Suprapubic skin (tissue), 4 donors: ENCODE measurements around the gene IGFBP3. TPM values are rescaled to one million over a fixed set of nuclear protein-coding genes. Genes with fewer than 3 reads are reported as not detected.

Experiments used
- DNase-seq, 2 donors: peaks; one replicate each; pipeline ENCODE4 v3.0.0-alpha.2; 2019; ENCODE audit warnings: low spot score in 2 of 2
- H3K27ac ChIP-seq: fragments of 200-600 bp; sonication (generic); one replicate; pipeline ENCODE4 v1.5.1; 2019
- H3K27me3 ChIP-seq: fragments of 200-600 bp; sonication (generic); one replicate; pipeline ENCODE4 v1.5.1; 2019
- H3K36me3 ChIP-seq: fragments of 200-600 bp; sonication (generic); one replicate; pipeline ENCODE4 v1.5.1; 2019
- H3K4me1 ChIP-seq: fragments of 200-600 bp; sonication (generic); one replicate; pipeline ENCODE4 v1.5.1; 2019
- H3K4me3 ChIP-seq: fragments of 200-600 bp; sonication (generic); one replicate; pipeline ENCODE4 v1.5.1; 2019; ENCODE audit warnings: mild to moderate bottlenecking
- H3K9me3 ChIP-seq: fragments of 200-600 bp; sonication (generic); one replicate; pipeline ENCODE4 v1.5.1; 2019
- CTCF ChIP-seq, 2 donors: fragments of 200-600 bp in 1 of 2; fragments of 450-650 bp in 1 of 2; sonication (generic) in 1 of 2; IDR thresholded peaks; one replicate each; pipeline ENCODE4 v1.5.1; 2016 to 2019; ENCODE audit warnings: antibody characterized with exemption in 2 of 2, mild to moderate bottlenecking in 1 of 2, moderate library complexity in 1 of 2
- EP300 ChIP-seq: sonication (generic); formaldehyde crosslinking; IDR thresholded peaks from one replicate; pipeline ENCODE4 v1.6.1; 2017; ENCODE audit warnings: antibody characterized with exemption
- POLR2A ChIP-seq, 2 donors: fragments of 450-650 bp; IDR thresholded peaks; one replicate each; pipeline ENCODE4 v1.6.1; 2017; ENCODE audit warnings: antibody characterized with exemption in 2 of 2, mild to moderate bottlenecking in 2 of 2, moderate library complexity in 2 of 2
- POLR2AphosphoS5 ChIP-seq, 3 donors: sonication (generic); formaldehyde crosslinking; IDR thresholded peaks; one replicate each; pipeline ENCODE4 v1.6.1; 2017; ENCODE audit warnings: antibody characterized with exemption in 3 of 3
- whole genome bisulfite sequencing: methylation state at CpG from one replicate; pipeline ENCODE4 v1.1.5; 2018; 5-methylcytosine and 5-hydroxymethylcytosine counted together
- total RNA-seq, 4 donors: library from RNA; depleted of rRNA; stranded (reverse); fragments of >200 nt; gene quantifications; one replicate each; pipeline ENCODE4 v1.1.0, GENCODE V29; 2016

IGFBP3 gene
- total RNA-seq, 4 donors from 2014 or later = 120 to 519 (median 223) TPM

- Histone ChIP-seq H3K36me3 (no peaks in the 10 kb centered on the region), H3K4me3 (no peak within 1 kb of the TSS), H3K9me3 (peaks cover under 1% of the 10 kb centered on the region), H3K27ac (no peak within 1 kb of the TSS), H3K4me1 (no peaks in the 10 kb centered on the region), H3K27me3 (no peaks in the 10 kb centered on the region)
- 94% methylated on average over 4 of the region's 7 CpGs for WGBS
- no peak for TF ChIP-seq CTCF (IDR thresholded peaks at IDR 0.05)
- no peak for TF ChIP-seq POLR2AphosphoS5 (IDR thresholded peaks at IDR 0.05)
- TF ChIP-seq EP300 = no peak
- no peak for TF ChIP-seq POLR2A (IDR thresholded peaks at IDR 0.05)
- no peak for DNase-seq
These were observed 48.1 kb downstream of the IGFBP3 start, which contains the start of gene CCDC201 for GRCh38 chr7:45873035-45873354. TSS of gene CCDC201 (minus strand) at chr7:45873082. CDS start at chr7:45873007, 75 bp downstream.

GRCh38 chr7:45872116-45873034, 48.7 kb downstream of the IGFBP3 start:
- no peak overlapping the region for H3K4me3 ChIP-seq
- TF ChIP-seq EP300 (no peak), POLR2AphosphoS5 (IDR thresholded peaks at IDR 0.05) (no peak), CTCF (IDR thresholded peaks at IDR 0.05) (peak in 1 of 2 donors; percentile 10), POLR2A (IDR thresholded peaks at IDR 0.05) (no peak)
- no peaks in the 10 kb centered on the region for H3K4me1 ChIP-seq
- no peaks in the 10 kb centered on the region for H3K36me3 ChIP-seq
- 74% methylated on average over 5 of the region's 10 CpGs for WGBS
- no peaks in the 10 kb centered on the region for H3K27me3 ChIP-seq
- DNase-seq = no peak
- H3K27ac ChIP-seq = no peak overlapping the region
- no peaks in the 10 kb centered on the region for H3K9me3 ChIP-seq

GRCh38 chr7:45869426-45869825, 51.6 kb downstream of the IGFBP3 start:
- Histone ChIP-seq H3K4me1 (no peaks in the 10 kb centered on the region), H3K27me3 (peaks cover 11% of the 10 kb centered on the region), H3K36me3 (no peaks in the 10 kb centered on the region), H3K9me3 (no peaks in the 10 kb centered on the region), H3K4me3 (no peak overlapping the region), H3K27ac (no peak overlapping the region)
- no peak for TF ChIP-seq POLR2AphosphoS5 (IDR thresholded peaks at IDR 0.05)
- TF ChIP-seq CTCF (IDR thresholded peaks at IDR 0.05) = no peak
- no peak for TF ChIP-seq EP300
- no peak for TF ChIP-seq POLR2A (IDR thresholded peaks at IDR 0.05)
- no peak for DNase-seq
- WGBS = 75% methylated on average over 3 of the region's 4 CpGs

GRCh38 chr7:45867471-45867870, 53.6 kb downstream of the IGFBP3 start:
- TF ChIP-seq POLR2A (IDR thresholded peaks at IDR 0.05) = no peak
- no peak for TF ChIP-seq POLR2AphosphoS5 (IDR thresholded peaks at IDR 0.05)
- TF ChIP-seq CTCF (IDR thresholded peaks at IDR 0.05) = no peak
- no peak for TF ChIP-seq EP300
- H3K9me3 ChIP-seq = no peaks in the 10 kb centered on the region
- H3K4me3 ChIP-seq = no peak overlapping the region
- H3K27ac ChIP-seq = no peak overlapping the region
- peaks cover 11% of the 10 kb centered on the region for H3K27me3 ChIP-seq
- H3K36me3 ChIP-seq = no peaks in the 10 kb centered on the region
- WGBS = 37% methylated on average over 2 of the region's 2 CpGs
- H3K4me1 ChIP-seq = no peaks in the 10 kb centered on the region
- DNase-seq = no peak

- TF ChIP-seq CTCF (IDR thresholded peaks at IDR 0.05) = no peak
- no peak for TF ChIP-seq POLR2A (IDR thresholded peaks at IDR 0.05)
- TF ChIP-seq EP300 = no peak
- no peak for TF ChIP-seq POLR2AphosphoS5 (IDR thresholded peaks at IDR 0.05)
- 88% methylated on average over 9 of the region's 13 CpGs for WGBS
- no peak overlapping the region for H3K27ac ChIP-seq
- H3K27me3 ChIP-seq = peaks cover 11% of the 10 kb centered on the region
- H3K4me1 ChIP-seq = no peaks in the 10 kb centered on the region
- H3K9me3 ChIP-seq = no peaks in the 10 kb centered on the region
- no peak for DNase-seq
- H3K36me3 ChIP-seq = no peaks in the 10 kb centered on the region
- H3K4me3 ChIP-seq = no peak overlapping the region
These were observed 55.3 kb downstream of the IGFBP3 start for GRCh38 chr7:45865594-45866410.
